ENCODE results near the gene MAML3. TPM values are rescaled to one million over a fixed set of nuclear protein-coding genes. Genes with fewer than 3 reads are reported as not detected.

MAML3 gene
- total RNA-seq, 1 experiment from 2014 or later: 0.13 TPM

GRCh38 chr4:140116442-140117104 is 37.4 kb downstream of the MAML3 start:
- no peaks in the 10 kb centered on the region for H3K36me3 ChIP-seq
- H3K27me3 ChIP-seq: no peaks in the 10 kb centered on the region
- no peak for DNase-seq
- no peaks in the 10 kb centered on the region for H3K9me3 ChIP-seq
- no peak overlapping the region for H3K4me3 ChIP-seq

GRCh38 chr4:140115140-140115539 is 38.8 kb downstream of the MAML3 start:
- no peak overlapping the region for H3K4me3 ChIP-seq
- no peaks in the 10 kb centered on the region for H3K9me3 ChIP-seq
- no peaks in the 10 kb centered on the region for H3K36me3 ChIP-seq
- no peaks in the 10 kb centered on the region for H3K27me3 ChIP-seq
- DNase-seq: no peak

GRCh38 chr4:140113653-140114052 is 40.3 kb downstream of the MAML3 start:
- H3K36me3 ChIP-seq: no peaks in the 10 kb centered on the region
- DNase-seq: no peak
- no peak overlapping the region for H3K4me3 ChIP-seq
- no peaks in the 10 kb centered on the region for H3K27me3 ChIP-seq
- H3K9me3 ChIP-seq: no peaks in the 10 kb centered on the region

- Histone ChIP-seq H3K4me3 (no peak overlapping the region), H3K27me3 (no peaks in the 10 kb centered on the region), H3K36me3 (no peaks in the 10 kb centered on the region), H3K9me3 (no peaks in the 10 kb centered on the region)
- DNase-seq: no peak
Observed at GRCh38 chr4:140112576-140112975, 41.4 kb downstream of the MAML3 start.

- no peak for DNase-seq
- Histone ChIP-seq H3K36me3 (no peaks in the 10 kb centered on the region), H3K4me3 (no peak overlapping the region), H3K9me3 (no peaks in the 10 kb centered on the region), H3K27me3 (no peaks in the 10 kb centered on the region)
Observed at GRCh38 chr4:140111256-140111655, 42.7 kb downstream of the MAML3 start.

GRCh38 chr4:140110542-140111215 is 43.3 kb downstream of the MAML3 start:
- no peak for DNase-seq
- H3K36me3 ChIP-seq: no peaks in the 10 kb centered on the region
- no peaks in the 10 kb centered on the region for H3K9me3 ChIP-seq
- H3K27me3 ChIP-seq: no peaks in the 10 kb centered on the region
- H3K4me3 ChIP-seq: no peak overlapping the region

- no peaks in the 10 kb centered on the region for H3K36me3 ChIP-seq
- no peak overlapping the region for H3K4me3 ChIP-seq
- H3K9me3 ChIP-seq: no peaks in the 10 kb centered on the region
- DNase-seq: no peak
- H3K27me3 ChIP-seq: no peaks in the 10 kb centered on the region
Observed at GRCh38 chr4:140109737-140110136, 44.2 kb downstream of the MAML3 start.

- Histone ChIP-seq H3K4me3 (no peak overlapping the region), H3K36me3 (no peaks in the 10 kb centered on the region), H3K9me3 (no peaks in the 10 kb centered on the region), H3K27me3 (no peaks in the 10 kb centered on the region)
- DNase-seq: no peak
Observed at GRCh38 chr4:140109292-140109691, 44.7 kb downstream of the MAML3 start.

GRCh38 chr4:140108713-140109230 is 45.2 kb downstream of the MAML3 start:
- DNase-seq: no peak
- no peaks in the 10 kb centered on the region for H3K9me3 ChIP-seq
- no peaks in the 10 kb centered on the region for H3K27me3 ChIP-seq
- H3K4me3 ChIP-seq: no peak overlapping the region
- no peaks in the 10 kb centered on the region for H3K36me3 ChIP-seq

GRCh38 chr4:140108243-140108642 is 45.7 kb downstream of the MAML3 start:
- Histone ChIP-seq H3K36me3 (no peaks in the 10 kb centered on the region), H3K9me3 (no peaks in the 10 kb centered on the region), H3K4me3 (no peak overlapping the region), H3K27me3 (no peaks in the 10 kb centered on the region)
- no peak for DNase-seq

GRCh38 chr4:140106289-140106844 is 47.6 kb downstream of the MAML3 start:
- Histone ChIP-seq H3K36me3 (no peaks in the 10 kb centered on the region), H3K9me3 (no peaks in the 10 kb centered on the region), H3K27me3 (no peaks in the 10 kb centered on the region), H3K4me3 (no peak overlapping the region)
- no peak for DNase-seq

- H3K4me3 ChIP-seq: no peak overlapping the region
- no peaks in the 10 kb centered on the region for H3K9me3 ChIP-seq
- DNase-seq: no peak
- no peaks in the 10 kb centered on the region for H3K27me3 ChIP-seq
- no peaks in the 10 kb centered on the region for H3K36me3 ChIP-seq
Observed at GRCh38 chr4:140105436-140105835, 48.5 kb downstream of the MAML3 start.

- Histone ChIP-seq H3K4me3 (no peak overlapping the region), H3K36me3 (no peaks in the 10 kb centered on the region), H3K9me3 (no peaks in the 10 kb centered on the region), H3K27me3 (no peaks in the 10 kb centered on the region)
- DNase-seq: peak; percentile 82
Observed at GRCh38 chr4:140103676-140104075, 50.3 kb downstream of the MAML3 start.

GRCh38 chr4:140102421-140102820 is 51.6 kb downstream of the MAML3 start:
- Histone ChIP-seq H3K9me3 (no peaks in the 10 kb centered on the region), H3K36me3 (no peaks in the 10 kb centered on the region), H3K27me3 (no peaks in the 10 kb centered on the region), H3K4me3 (no peak overlapping the region)
- no peak for DNase-seq

GRCh38 chr4:140100771-140101170 is 53.2 kb downstream of the MAML3 start:
- no peaks in the 10 kb centered on the region for H3K36me3 ChIP-seq
- H3K4me3 ChIP-seq: no peak overlapping the region
- H3K27me3 ChIP-seq: no peaks in the 10 kb centered on the region
- no peaks in the 10 kb centered on the region for H3K9me3 ChIP-seq
- peak; percentile 51 for DNase-seq

- no peaks in the 10 kb centered on the region for H3K9me3 ChIP-seq
- H3K4me3 ChIP-seq: no peak overlapping the region
- no peaks in the 10 kb centered on the region for H3K36me3 ChIP-seq
- DNase-seq: peak; percentile 33
- no peaks in the 10 kb centered on the region for H3K27me3 ChIP-seq
Observed at GRCh38 chr4:140099983-140100382, 54.0 kb downstream of the MAML3 start.

- Histone ChIP-seq H3K36me3 (no peaks in the 10 kb centered on the region), H3K4me3 (no peak overlapping the region)
- DNase-seq: no peak
Observed at GRCh38 chr4:140098455-140099160, 55.4 kb downstream of the MAML3 start.

More at GRCh38 chr4:140098455-140099160, 55.4 kb downstream of the MAML3 start:
- Histone ChIP-seq H3K27me3 (no peaks in the 10 kb centered on the region), H3K9me3 (no peaks in the 10 kb centered on the region)
